GM12878 (cell line): ENCODE data around the gene SLC35E4. TPM values are rescaled to one million over a fixed set of nuclear protein-coding genes. Genes with fewer than 3 reads are reported as not detected.
A peak's percentile ranks its signal among the peaks of the same experiment; 100 is the strongest.

Experiments used
- ATAC-seq: fragments of 200-7000 bp; cut with Tn5 transposase; 3 replicates; pipeline ENCODE4 v1.9.1; 2020; ENCODE audit warnings: mild to moderate bottlenecking, moderate library complexity
- BruUV-seq: library from RNA; stranded (reverse); fragments of 400-500 nt; replicated peaks from 2 replicates; lab custom pipeline; 2021; lab: Mats Ljungman, UMichigan
- CTCF ChIA-PET: fragments of 300-600 bp; sonication (Branson Sonifier 250); formaldehyde crosslinking; extraction: SDS; loops from one replicate; lab custom pipeline; 2021; ENCODE audit warnings: inconsistent platforms; lab: Yijun Ruan, JAX
- POLR2A ChIA-PET: fragments of 350-600 bp; formaldehyde crosslinking; extraction: SDS; loops from one replicate; lab custom pipeline; 2021; ENCODE audit warnings: inconsistent platforms; lab: Charles Lee
- RAD21 ChIA-PET: fragments of 300-600 bp; sonication (Branson Sonifier 250); formaldehyde crosslinking; loops from one replicate; lab custom pipeline; 2023; ENCODE audit warnings: antibody characterized with exemption; ENCODE audit not compliant: unreplicated experiment; lab: Charles Lee
- SMC1A ChIA-PET: fragments of 300-600 bp; sonication (Branson Sonifier 250); formaldehyde crosslinking; loops from one replicate; lab custom pipeline; 2023; ENCODE audit not compliant: unreplicated experiment, uncharacterized antibody; lab: Charles Lee
- DNase-seq: peaks from one replicate; pipeline ENCODE4 v3.0.0-alpha.2; 2011; ENCODE audit warnings: low read depth, low spot score
- FAIRE-seq: peaks from 3 replicates; lab custom pipeline; 2011; peaks lifted over from hg19 to GRCh38; lab: Jason Lieb, UNC
- H2AFZ ChIP-seq: 2 replicates; pipeline ENCODE4 v1.6.0; 2011; ENCODE audit warnings: low read depth, low read length, control low read depth; ENCODE audit not compliant: control insufficient read depth
- H3K27ac ChIP-seq: 2 replicates; pipeline ENCODE4 v1.5.1; 2011; ENCODE audit warnings: control low read depth; ENCODE audit not compliant: control insufficient read depth, insufficient read depth
- H3K27me3 ChIP-seq, 2 experiments: replicated peaks in 1 of 2; 2 replicates each; pipeline versions ENCODE4 v1.6.0 to v1.6.1; 2011; ENCODE audit warnings: low read length in 1 of 2; ENCODE audit not compliant: control insufficient read depth in 2 of 2, insufficient read depth in 2 of 2
- H3K36me3 ChIP-seq, 2 experiments: 2 replicates each; pipeline ENCODE4 v1.5.1; 2011; ENCODE audit warnings: low read length in 1 of 2; ENCODE audit not compliant: control insufficient read depth in 2 of 2, insufficient read depth in 2 of 2
- H3K4me1 ChIP-seq: 2 replicates; pipeline ENCODE4 v1.6.1; 2011; ENCODE audit warnings: mild to moderate bottlenecking, low read length, moderate library complexity, mixed read lengths; ENCODE audit not compliant: control insufficient read depth, insufficient read depth
- H3K4me2 ChIP-seq: 2 replicates; pipeline ENCODE4 v1.6.0; 2011; ENCODE audit warnings: control low read depth; ENCODE audit not compliant: control insufficient read depth, insufficient read depth
- H3K4me3 ChIP-seq: fragments of 200-600 bp; sonication (generic); 2 replicates; pipeline ENCODE4 v1.5.1; 2016
- H3K79me2 ChIP-seq: 2 replicates; pipeline ENCODE4 v1.6.0; 2011; ENCODE audit warnings: low read length; ENCODE audit not compliant: control insufficient read depth, insufficient read depth
- H3K9ac ChIP-seq: 2 replicates; pipeline ENCODE4 v1.8.0; 2011; ENCODE audit warnings: low read length, control low read depth, mixed read lengths; ENCODE audit not compliant: control insufficient read depth, insufficient read depth
- H3K9me3 ChIP-seq: replicated peaks from 3 replicates; pipeline ENCODE4 v1.5.1; 2011; ENCODE audit warnings: mild to moderate bottlenecking, low read length; ENCODE audit not compliant: control insufficient read depth, insufficient read depth
- H4K20me1 ChIP-seq: 2 replicates; pipeline ENCODE4 v1.6.0; 2011; ENCODE audit not compliant: control insufficient read depth, insufficient read depth
- ATF7 ChIP-seq: fragments of 450-650 bp; IDR thresholded peaks from 2 replicates; pipeline ENCODE4 v1.6.1; 2016; ENCODE audit warnings: low read depth, mild to moderate bottlenecking
- BCL3 ChIP-seq: IDR thresholded peaks from 2 replicates; pipeline ENCODE4 v1.6.1; 2011; ENCODE audit warnings: borderline replicate concordance, low read depth, mild to moderate bottlenecking, moderate library complexity, low read length; ENCODE audit not compliant: insufficient read depth, poor library complexity, severe bottlenecking
- BHLHE40 ChIP-seq, 2 experiments: fragments of 450-650 bp in 1 of 2; IDR thresholded peaks; 2 replicates each; pipeline ENCODE4 v1.6.1; 2011 to 2017; ENCODE audit warnings: low read depth in 2 of 2, borderline replicate concordance in 1 of 2, improper control_type of control experiment in 1 of 2, low read length in 1 of 2, mild to moderate bottlenecking in 1 of 2
- CREM ChIP-seq: IDR thresholded peaks from 2 replicates; pipeline ENCODE4 v1.6.1; 2014; ENCODE audit warnings: antibody characterized with exemption, low read depth
- CTCF ChIP-seq, 3 experiments: IDR thresholded peaks in 2 of 3; conservative IDR thresholded peaks in 1 of 3; 2 replicates each; pipeline ENCODE4 v1.5.1; 2011; ENCODE audit warnings: low read depth in 3 of 3, low read length in 3 of 3, mild to moderate bottlenecking in 3 of 3, control low read depth in 2 of 3, moderate library complexity in 2 of 3, inconsistent platforms in 1 of 3, mixed read lengths in 1 of 3; ENCODE audit not compliant: control insufficient read depth in 2 of 3, insufficient read depth in 1 of 3; ENCODE audit errors: extremely low read depth in 1 of 3
- DPF2 ChIP-seq: fragments of 450-650 bp; IDR thresholded peaks from 2 replicates; pipeline ENCODE4 v1.6.1; 2017; ENCODE audit warnings: mild to moderate bottlenecking
- EED ChIP-seq: sonication (generic); IDR thresholded peaks from 2 replicates; pipeline ENCODE4 v1.6.1; 2016; ENCODE audit warnings: antibody characterized with exemption, low read depth
- EGR1 ChIP-seq, 2 experiments: IDR thresholded peaks; 1 replicate in 1 of 2; 2 replicates in 1 of 2; pipeline ENCODE4 v1.6.1; 2011 to 2012; ENCODE audit warnings: low read depth in 2 of 2, low read length in 2 of 2, borderline replicate concordance in 1 of 2, mild to moderate bottlenecking in 1 of 2, moderate library complexity in 1 of 2
- IKZF1 ChIP-seq: fragments of 450-650 bp; conservative IDR thresholded peaks from 2 replicates; pipeline ENCODE4 v1.6.1; 2017; ENCODE audit warnings: antibody characterized with exemption, mild to moderate bottlenecking
- IKZF2 ChIP-seq, 2 experiments: fragments of 450-650 bp; IDR thresholded peaks; 2 replicates each; pipeline ENCODE4 v1.6.1; 2017; ENCODE audit warnings: mild to moderate bottlenecking in 2 of 2, moderate library complexity in 2 of 2
- JUNB ChIP-seq: IDR thresholded peaks from 2 replicates; pipeline ENCODE4 v1.6.1; 2016; ENCODE audit warnings: antibody characterized with exemption, mild to moderate bottlenecking
- NFYA ChIP-seq: IDR thresholded peaks from 2 replicates; pipeline ENCODE4 v1.6.1; 2011; ENCODE audit warnings: low read depth, mild to moderate bottlenecking, low read length, improper control_type of control experiment, borderline replicate concordance
- PBX3 ChIP-seq: IDR thresholded peaks from 2 replicates; pipeline ENCODE4 v1.6.1; 2011; ENCODE audit warnings: mild to moderate bottlenecking, low read depth, low read length, moderate library complexity; ENCODE audit not compliant: insufficient replicate concordance
- POLR2A ChIP-seq: IDR thresholded peaks from 2 replicates; pipeline ENCODE4 v1.6.1; 2011; ENCODE audit warnings: low read depth, mild to moderate bottlenecking, low read length
- SMC3 ChIP-seq: IDR thresholded peaks from 2 replicates; pipeline ENCODE4 v1.6.1; 2011; ENCODE audit warnings: low read length, improper control_type of control experiment, borderline replicate concordance
- SPI1 ChIP-seq: IDR thresholded peaks from 2 replicates; pipeline ENCODE4 v1.6.1; 2011; ENCODE audit warnings: low read depth, mild to moderate bottlenecking, low read length, moderate library complexity, borderline replicate concordance; ENCODE audit not compliant: insufficient read depth
- TCF3 ChIP-seq: IDR thresholded peaks from 2 replicates; pipeline ENCODE4 v1.6.1; 2012; ENCODE audit warnings: low read depth, mild to moderate bottlenecking, low read length, borderline replicate concordance; ENCODE audit not compliant: insufficient read depth
- WGBS: methylation state at CpG from one replicate; pipeline ENCODE4 v1.1.6; 2016; ENCODE audit warnings: low lambda C conversion rate; ENCODE audit not compliant: insufficient replicate concordance, insufficient coverage; ENCODE audit errors: missing lambda C conversion rate; 5-methylcytosine and 5-hydroxymethylcytosine counted together
- in situ Hi-C: fragments of 300-500 bp; cut with MboI; formaldehyde crosslinking; loops from 9 replicates; pipeline ENCODE4 v1.14.3; 2018; ENCODE audit warnings: mixed read lengths
- intact Hi-C: fragments of 100-400 bp; cut with micrococcal nuclease; formaldehyde crosslinking; loops from one replicate; pipeline ENCODE4 v1.14.2; 2022; ENCODE audit not compliant: unreplicated experiment
- polyA plus RNA-seq, 11 experiments: library from polyadenylated mRNA; depleted of rRNA in 4 of 11; unstranded in 6 of 11; stranded (reverse) in 5 of 11; fragments of >200 nt; fragmentation: Nextera tagmentation in 4 of 11; fragmentation: Illumina TruSeq in 1 of 11; extraction: Ambion mirVana in 4 of 11; extraction: Trizol in 1 of 11; gene quantifications; 1 replicate in 1 of 11; 2 replicates in 10 of 11; pipeline versions ENCODE4 v1.2.1 to v1.2.3, GENCODE V29; 2011 to 2016; ENCODE audit warnings: inconsistent platforms in 2 of 11, missing spikeins in 2 of 11, low read depth in 1 of 11
- total RNA-seq, 4 experiments: library from RNA; depleted of rRNA in 3 of 4; stranded (reverse); fragments of >200 nt in 3 of 4; fragmentation: Illumina TruSeq in 1 of 4; extraction: Trizol in 1 of 4; gene quantifications; 2 replicates each; pipeline versions ENCODE4 v1.2.1 to v1.2.3, GENCODE V29; 2013 to 2021

SLC35E4 gene
- total and polyA plus RNA-seq, 10 of the 15 experiments (the other 5 are each of a cell fraction or from before 2014, with no cell fraction given), result 0.16 to 5.3 (median 2.9) TPM; not detected in 1

- in situ Hi-C loops (loop anchor here (25.0 kb wide), 1 partner anchor 263 kb away; no protein-coding TSS in a partner anchor), intact Hi-C loops (no loop called here)
- WGBS, result 0% methylated on average over 7 of the region's 7 CpGs
- Histone ChIP-seq H3K4me3 (no peak overlapping the region), H3K4me1 (peaks cover 8% of the 10 kb centered on the region), H3K79me2 (no peaks in the 10 kb centered on the region), H4K20me1 (no peaks in the 10 kb centered on the region), H3K9me3 (no peaks in the 10 kb centered on the region), H3K27ac (peak overlapping the region; percentile 28; the same call in 1 of the 2 replicates), H3K36me3 (no peaks in the 10 kb centered on the region; a peak in 2 of 4 replicates), H3K27me3 (no peaks in the 10 kb centered on the region), H3K9ac (no peak overlapping the region), H2AFZ (peak overlapping the region; percentile 65), H3K4me2 (no peak overlapping the region)
- BruUV-seq, result no TSS peak
- ChIA-PET RAD21 (interaction anchor here (1.0 to 2.3 kb wide), 3 partner anchors 11 to 14 kb away, joined by 3 to 12 read pairs (median 5); partner anchors contain the start of gene SLC35E4), SMC1A (interaction anchor here (0.7 to 1.9 kb wide), 4 partner anchors 14 to 106 kb away, joined by 3 to 8 read pairs (median 4); partner anchors contain the start of genes SLC35E4 and TCN2), CTCF (interaction anchor here (0.9 to 2.3 kb wide), 5 partner anchors 12 to 106 kb away, joined by 3 to 15 read pairs (median 3); partner anchors contain the start of genes DUSP18 and SLC35E4), POLR2A (interaction anchor here (0.6 kb wide), 1 partner anchor 308 kb away, joined by 3 read pairs; no protein-coding TSS in a partner anchor)
- no peak for DNase-seq
- no peak for FAIRE-seq
- peak; percentile 100 for ATAC-seq
- TF ChIP-seq DPF2 (0 out of 2 replicates have a peak, but pooled peaks have one; percentile 53), EGR1 (IDR thresholded peaks at IDR 0.05; ENCODE audit: borderline replicate concordance in 1 of 2, low read depth in 2 of 2, low read length in 2 of 2) (peak in 1 of 2 experiments; percentile 35; a peak in 1 of 3 replicates), JUNB (peak; percentile 35; the same call in 1 of the 2 replicates), POLR2A (peak; percentile 55; the same call in 1 of the 2 replicates), PBX3 (no peak), CTCF (IDR thresholded peaks at IDR 0.05 in 2 of 3, conservative IDR thresholded peaks at IDR 0.05 in 1 of 3; ENCODE audit: control insufficient read depth in 2 of 3, extremely low read depth in 1 of 3, insufficient read depth in 1 of 3, low read depth in 3 of 3, low read length in 3 of 3) (peak in 1 of 3 experiments; percentile 16; a peak in 1 of 6 replicates), SPI1 (peak; percentile 84), CREM (0 out of 2 replicates have a peak, but pooled peaks have one; percentile 18), NFYA (no peak), BCL3 (peak; percentile 9), IKZF2 (IDR thresholded peaks at IDR 0.05) (peak in 1 of 2 experiments; percentile 20; a peak in 1 of 4 replicates), IKZF1 (peak; percentile 57), EED (peak; percentile 56; the same call in 1 of the 2 replicates), ATF7 (peak; percentile 27; the same call in 1 of the 2 replicates), BHLHE40 (IDR thresholded peaks at IDR 0.05; ENCODE audit: borderline replicate concordance in 1 of 2, low read depth in 2 of 2, low read length in 1 of 2) (peak in 1 of 2 experiments; percentile 53; a peak in 1 of 4 replicates), TCF3 (no peak), SMC3 (no peak)
Measured at GRCh38 chr22:30649430-30650007, 13.9 kb downstream of the SLC35E4 start.
